HG02798 (cell line): ENCODE measurements around the gene CD5L.

Experiments used
- ATAC-seq: cut with Tn5 transposase; IDR thresholded peaks from one replicate; pipeline ENCODE4 v1.9.1; 2021; ENCODE audit warnings: mild to moderate bottlenecking; ENCODE audit not compliant: unreplicated experiment, poor library complexity

Gene CD5L

DNA sequence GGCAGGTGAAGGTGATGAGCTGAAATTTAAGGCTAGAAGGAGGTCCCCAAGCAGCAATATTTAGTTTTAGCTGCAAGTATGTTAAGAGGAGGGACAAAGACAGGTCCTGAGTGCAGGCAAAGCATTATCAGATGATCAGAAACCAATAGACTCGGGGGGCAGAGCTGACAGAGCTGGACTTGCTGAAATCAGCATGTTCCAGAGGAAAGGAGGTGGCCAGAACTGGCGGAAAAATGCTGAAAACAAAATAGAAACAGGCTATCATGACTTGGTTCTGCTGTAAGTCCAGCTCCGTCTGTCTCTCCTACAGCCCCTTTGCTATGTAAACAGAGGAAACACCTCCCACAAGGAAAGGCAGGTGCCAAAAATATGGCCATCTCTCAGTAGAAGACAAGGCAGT, at the start of gene CD5L:
CD5L (minus strand) TSS at position 101 of the 400 bp plus-strand sequence. CDS start 107 bp downstream, outside the sequence.
- ATAC-seq: no peak

DNA sequence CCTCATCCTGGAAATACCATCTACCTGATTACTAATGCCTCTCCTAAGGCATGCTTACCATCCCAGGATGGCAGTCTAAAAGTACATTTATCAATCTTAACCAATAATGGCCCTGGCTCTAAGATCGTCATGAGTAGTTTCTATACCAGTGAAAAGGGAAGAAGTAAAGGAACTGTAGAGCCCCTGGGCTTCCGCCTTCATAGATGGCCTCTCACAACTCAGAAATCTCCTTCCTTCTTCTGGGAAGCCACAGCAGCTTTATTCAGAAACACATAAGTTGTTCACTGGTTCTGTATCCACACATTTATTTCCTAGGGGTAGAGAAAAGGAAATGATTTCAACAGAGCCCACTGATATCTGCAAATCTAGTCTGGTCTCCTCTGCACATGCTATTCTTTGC, 41.0 kb upstream of the CD5L start:
- ATAC-seq: no peak

DNA sequence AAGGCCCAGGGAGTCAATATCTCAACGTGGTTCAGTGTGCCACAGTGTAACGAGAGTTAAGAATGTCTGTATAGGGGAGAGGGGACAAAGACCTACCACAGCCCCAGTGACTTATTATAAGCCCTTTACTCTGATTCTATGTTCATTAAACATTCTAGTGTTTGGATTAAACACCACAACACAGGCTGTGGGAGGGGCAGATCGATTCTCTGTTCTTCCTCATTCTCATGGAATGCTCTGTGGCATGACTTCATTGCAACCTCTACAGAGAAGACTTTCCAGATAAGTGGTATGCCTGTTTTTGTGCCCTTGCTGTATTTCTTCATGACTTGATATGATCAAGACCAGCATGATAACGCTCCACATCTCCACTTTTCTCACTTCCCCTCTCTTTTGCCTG, 39.0 kb upstream of the CD5L start:
- ATAC-seq: no peak

DNA sequence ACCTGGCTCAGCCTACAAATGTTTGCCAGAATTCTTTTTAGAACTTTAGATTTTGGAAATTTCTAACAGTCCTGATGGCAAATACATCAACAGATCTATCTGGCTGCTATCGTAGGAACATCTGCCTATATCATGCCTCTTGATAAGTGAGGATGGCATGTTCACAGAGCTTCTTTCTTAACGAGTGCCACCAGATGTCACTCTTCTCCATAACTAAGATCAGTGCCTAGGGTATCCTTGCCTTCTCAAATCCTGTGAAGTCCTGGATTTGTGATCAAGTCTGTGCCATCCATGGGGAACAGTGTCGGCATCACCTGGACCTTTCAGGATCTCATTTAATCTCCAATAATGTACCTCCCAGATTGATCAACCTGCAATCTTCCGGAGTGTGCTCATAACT, 36.5 kb upstream of the CD5L start:
- ATAC-seq: no peak

DNA sequence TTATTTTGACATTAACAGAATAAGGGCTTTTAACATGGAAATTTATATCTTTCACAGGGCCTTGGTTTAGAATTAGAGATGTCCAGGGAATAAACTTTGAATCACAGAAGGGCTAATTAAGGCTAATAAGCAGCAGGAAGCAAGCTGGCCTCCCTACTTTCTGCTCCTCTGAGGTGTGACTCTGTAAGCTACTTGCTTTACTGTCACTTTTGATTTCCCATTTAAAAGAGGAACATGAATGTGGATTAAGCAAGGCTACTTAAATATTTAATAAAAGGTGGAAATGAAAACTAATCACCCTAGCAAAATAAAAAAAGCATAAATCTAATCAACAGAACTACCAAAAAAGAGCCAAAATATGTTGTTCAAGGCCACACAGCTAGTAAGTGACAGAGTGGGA, 28.9 kb upstream of the CD5L start:
- no peak for ATAC-seq

DNA sequence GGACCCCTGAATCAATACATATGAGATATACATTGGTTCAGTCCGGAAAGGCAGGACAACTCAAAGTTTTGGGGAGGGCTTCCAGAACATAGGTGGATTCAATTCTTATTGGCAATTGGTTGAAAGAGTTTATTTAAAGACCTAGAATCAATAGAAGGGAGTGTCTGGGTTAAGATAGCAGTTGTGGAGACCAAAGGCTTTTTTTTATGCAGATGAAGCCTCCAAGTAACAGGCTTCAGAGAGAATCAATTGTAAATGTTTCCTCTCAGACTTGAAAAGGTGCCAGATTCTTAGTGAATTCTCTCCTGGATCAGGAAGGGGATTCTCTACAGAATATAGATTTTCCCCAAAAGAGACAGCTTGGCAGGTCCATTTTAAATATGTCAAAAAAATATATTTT, 27.0 kb upstream of the CD5L start:
- no peak for ATAC-seq

DNA sequence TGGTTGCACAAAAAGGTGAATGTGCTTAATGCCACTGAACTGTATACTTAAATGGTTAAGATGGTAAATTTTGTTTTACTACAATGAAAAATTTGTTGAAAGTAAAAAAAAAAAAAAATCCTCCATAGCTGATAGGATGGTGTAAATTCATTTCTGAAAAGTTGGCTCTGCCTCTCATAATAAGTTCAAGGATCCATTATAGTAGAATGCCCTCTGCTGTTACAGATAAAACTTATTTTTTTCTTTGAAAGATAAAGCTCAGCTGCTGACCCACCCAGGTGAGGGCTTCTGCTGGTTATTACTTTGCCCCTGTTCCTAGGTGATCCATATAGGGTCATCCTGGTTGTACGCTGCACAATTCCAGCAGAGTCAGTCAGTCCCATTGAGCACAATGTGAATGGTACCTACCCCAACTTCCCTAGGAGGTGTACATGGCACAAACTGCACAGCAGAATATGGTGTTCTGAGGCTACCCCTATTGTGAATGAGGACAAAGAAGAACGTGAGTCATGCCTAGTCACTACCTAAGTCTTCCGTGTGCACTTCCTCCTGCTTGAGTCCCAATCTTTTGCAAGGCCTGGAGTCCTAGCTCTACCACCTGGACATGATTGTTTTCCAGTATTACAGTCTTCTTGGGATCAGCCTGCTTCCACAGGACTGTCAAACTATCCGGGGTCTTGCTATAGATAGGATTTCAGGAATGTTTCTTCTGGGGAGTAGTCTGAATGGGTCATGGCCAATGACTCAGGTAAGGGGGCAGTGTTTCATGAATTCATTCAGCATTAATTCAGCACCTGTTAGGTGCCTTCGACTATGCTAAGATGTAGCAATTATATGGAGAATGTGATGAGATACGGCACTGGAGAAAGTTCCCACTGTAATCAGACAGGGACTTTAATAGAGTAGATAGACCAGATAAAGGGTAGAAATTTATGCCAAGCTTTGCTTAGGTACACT, 20.8 kb upstream of the CD5L start:
- no peak for ATAC-seq

DNA sequence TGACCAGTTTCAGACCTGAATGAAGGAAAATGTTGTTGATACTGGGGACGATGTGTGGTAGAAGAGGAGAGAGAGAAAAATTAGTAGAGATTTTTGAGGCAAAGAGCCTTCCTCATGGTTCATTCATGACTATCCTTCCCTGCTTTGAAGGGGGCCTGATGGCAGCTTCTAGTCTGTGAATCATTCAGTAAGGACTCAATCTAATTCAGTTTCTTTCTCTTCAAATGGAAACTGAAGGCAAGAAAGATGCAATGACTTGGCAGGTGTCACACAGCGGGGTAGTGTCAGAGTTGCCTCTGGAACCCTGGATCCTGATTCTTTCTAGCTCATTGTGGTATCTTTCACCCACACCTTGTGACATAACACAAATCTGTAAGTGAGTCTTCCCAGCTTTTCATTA, 14.9 kb upstream of the CD5L start:
- ATAC-seq: no peak

DNA sequence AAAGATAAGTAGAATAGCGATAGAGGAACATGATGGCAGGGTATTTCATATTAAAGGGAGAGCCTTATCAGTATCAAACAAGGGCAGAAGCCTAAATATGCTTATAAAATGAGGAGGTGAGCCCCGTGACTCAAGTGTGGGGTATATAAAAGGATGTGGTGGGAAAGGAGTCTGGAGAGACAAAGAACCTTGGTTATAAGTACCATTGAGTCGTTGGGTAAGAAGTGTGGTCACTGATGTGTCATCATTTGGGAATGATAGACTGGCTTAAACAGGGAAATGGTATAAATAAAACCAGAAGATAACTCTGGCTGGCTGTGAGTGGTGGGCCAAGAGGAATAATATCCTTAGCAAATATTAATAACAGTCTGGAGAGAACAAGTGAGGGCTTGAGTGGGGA, 10.9 kb upstream of the CD5L start:
- ATAC-seq: no peak

DNA sequence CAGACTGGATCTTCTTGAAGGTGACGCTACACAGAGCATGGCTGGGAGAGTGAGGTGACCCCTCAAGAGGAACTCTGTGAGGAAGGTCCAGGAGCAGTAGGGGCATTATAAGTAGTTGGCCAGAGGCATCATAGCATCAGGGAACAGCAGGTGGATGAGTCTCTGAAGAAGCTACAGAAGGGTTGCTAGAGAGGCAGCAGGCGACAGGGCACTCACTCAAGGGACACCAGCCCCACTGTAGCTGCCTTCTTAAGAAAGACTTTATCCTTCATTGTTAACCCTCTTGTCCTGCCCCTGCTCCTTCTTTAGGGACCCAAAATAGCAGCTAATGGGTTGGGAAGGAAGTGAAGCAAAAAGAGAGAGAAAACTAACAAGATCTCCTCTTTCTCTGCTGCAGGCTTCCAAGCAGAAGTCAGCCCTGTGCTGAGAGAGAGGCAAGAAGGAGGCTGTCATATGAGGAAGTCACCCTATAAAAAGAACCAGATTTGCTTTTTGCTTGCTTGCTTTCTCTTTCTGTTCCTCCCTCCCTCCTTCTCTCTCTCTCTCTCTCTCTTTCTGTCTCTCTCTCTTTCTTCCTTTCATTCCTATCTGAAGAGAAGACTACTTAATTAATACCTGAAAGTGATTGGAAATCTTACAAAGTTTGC, 7.7 kb upstream of the CD5L start:
- peak; percentile 48 for ATAC-seq

DNA sequence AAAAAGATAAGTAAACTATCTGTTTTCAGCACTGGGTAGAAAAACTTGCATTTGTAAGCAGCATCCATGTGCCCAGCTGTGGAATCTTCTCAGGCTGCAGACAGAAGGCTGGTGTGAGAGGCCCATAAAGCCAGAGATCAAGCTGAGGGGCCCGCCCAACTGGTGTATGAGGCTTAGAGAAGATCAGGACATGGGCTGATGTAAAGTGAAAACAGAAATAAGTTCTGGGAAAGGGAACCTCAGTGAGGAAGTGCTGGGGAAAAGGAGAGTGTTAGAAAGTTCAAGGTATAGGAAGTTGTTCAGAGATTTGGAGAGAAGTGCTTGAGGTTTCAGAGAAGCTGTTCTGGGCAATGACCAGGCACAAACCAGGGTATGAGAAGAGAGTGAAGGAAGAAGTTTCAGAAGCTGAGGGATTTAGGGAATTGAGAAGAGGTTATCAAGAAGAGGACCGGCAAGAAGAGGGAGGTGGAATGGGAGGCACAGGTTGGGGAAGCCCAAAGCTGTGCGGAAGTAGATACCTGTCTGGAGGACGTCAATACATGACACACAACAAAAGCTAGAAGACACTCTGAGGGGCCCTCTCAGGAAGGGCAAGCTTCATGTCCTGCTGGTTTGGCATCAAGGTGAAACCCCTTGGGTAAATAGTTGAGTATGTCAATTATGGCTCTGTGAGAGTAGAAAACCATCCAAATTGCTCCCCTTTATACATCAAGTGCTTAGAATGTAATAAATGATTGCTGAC, 2.7 kb upstream of the CD5L start:
- ATAC-seq: no peak

DNA sequence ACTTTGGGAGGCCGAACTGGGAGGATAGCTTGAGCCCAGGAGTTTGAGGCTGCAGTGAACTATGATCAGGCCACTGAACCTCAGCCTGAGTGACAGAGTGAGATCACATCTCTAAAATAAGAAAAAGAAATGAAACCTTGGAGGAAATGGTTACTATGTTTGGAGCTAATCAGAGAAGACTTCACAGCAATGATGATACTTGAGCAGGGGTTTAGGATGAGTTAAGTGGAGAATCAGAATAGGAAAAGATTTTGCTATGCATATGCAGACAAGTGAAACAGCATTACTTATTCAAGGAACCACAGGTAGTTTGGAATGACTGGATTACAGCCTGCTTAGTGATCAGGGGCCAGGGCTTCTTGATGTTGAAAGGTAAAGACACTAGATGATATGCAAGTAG, 1.3 kb upstream of the CD5L start:
- ATAC-seq: no peak

DNA sequence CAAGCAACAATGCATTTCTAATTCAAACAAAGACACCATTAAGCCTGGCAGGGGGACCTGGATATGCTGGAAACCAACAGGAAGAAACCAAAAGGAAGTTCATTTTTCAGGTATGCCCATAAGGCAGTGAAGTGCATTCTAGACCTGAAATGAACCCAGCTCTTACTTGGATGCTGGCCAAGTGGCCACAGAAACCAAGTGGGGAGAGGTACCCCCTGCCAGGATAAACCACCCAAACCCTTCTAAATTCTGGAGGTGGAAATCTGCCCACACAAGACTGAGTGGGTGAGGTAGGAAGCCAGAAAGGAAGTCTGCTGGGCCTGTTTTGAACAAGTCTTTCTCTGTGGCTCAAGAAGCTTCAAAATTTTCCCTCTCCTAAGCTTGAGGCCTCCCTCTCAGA, 2.6 kb downstream of the CD5L start:
- no peak for ATAC-seq

DNA sequence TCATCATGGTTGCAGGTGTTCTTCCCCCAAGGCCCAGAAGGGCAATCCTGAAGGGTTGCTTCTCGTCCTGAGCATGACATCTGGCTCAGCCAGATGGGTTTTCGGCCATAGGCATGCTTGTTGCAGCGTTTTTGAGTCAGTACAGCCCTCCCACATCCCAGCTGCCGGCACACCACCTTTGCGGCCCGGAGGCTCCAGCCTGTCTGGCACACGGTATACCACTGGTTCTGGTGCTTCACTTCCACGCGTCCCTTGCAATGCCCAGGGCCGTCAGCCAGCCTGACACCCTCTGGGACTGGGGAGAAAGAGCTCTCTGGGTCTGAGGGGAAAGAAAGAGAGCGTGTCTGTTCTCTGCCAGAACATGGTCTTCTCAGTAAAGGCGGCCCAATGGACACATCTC, 7.2 kb downstream of the CD5L start:
- ATAC-seq: no peak

DNA sequence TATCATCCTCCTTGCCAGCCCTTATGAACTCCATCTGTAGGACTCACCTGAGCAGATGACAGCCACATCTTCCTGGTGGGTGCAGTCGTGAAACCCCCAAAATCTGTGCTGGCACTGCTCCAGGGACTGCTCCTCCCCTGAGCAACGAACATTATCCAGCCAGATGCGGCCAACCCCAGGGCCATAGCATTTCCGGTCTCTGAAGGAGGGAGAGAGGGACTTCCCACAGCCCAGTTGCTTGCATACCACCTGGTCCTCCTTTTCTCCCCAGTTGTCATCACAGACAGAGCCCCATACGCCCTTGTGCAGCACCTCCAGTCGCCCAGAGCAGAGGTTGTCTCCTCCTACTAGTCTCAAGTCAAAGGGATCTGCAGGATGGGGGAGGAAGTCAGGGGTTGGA, 8.5 kb downstream of the CD5L start:
- no peak for ATAC-seq

DNA sequence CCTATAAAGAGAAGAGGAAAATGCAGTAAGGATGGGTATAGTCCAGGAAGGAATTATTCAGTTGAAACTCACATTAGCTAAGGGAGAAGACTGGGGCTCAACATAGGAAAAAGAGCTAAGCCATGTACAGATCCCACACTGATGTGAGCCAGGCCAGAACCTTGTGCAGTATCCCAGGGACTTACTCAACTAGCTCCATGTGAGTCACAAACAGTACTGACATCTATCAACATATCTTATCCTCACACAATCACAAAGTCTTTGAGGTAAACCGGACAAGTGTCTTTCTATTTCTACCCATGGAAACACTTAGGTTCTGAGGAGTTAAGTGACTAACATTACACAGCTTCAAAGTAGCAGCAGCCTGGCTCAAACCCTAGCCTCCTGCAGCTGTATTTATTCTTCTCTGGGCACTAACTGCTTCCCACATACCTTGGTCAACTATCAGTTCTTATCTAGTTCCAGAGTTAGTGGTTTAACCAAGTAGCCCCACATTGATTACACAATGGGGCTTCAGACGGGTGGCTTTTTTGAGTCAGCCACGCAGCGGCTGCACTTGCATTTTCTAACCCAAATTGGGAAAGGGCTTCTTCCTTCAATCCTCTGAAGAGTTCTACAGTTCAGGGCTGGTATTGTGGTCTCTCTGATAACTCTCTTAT, 9.5 kb downstream of the CD5L start:
- ATAC-seq: no peak

DNA sequence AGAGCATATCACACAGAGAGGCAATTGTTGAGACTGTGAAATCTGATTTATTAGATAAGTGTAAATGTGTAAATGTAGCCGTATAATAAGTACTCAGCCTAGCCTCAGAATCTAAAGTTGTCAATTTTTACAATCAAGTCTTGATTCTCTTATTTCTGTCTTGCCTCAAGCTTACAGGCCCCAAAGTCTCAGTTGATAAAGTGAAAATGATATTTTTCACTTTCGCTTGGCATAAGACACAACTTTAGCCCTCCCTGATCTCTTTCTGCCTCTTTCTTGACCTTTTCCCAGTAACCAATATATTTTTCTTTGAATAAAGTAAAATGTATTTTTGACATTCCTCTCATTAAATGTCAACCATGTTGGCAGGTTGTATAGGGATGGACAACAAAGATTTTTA, 10.7 kb downstream of the CD5L start:
- ATAC-seq: no peak

DNA sequence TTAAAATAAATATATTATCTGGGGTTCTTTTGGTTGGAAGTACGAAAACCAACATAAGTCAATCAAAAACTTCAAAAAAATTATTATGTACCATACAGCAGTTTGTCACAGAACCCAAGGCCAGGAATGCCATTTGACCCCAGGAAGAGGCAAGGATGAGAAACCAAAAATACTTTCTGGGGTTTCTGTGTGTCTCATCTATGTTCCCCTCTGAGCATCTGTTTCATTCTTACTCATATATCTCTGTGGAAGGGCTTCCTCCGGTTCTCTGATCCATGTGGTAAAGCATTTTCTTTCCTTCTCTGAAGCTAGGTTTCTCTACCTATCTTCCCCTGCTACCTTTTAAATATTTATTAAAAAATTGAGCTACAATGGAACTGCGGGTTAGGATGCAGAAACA, 11.9 kb downstream of the CD5L start:
- ATAC-seq: no peak

DNA sequence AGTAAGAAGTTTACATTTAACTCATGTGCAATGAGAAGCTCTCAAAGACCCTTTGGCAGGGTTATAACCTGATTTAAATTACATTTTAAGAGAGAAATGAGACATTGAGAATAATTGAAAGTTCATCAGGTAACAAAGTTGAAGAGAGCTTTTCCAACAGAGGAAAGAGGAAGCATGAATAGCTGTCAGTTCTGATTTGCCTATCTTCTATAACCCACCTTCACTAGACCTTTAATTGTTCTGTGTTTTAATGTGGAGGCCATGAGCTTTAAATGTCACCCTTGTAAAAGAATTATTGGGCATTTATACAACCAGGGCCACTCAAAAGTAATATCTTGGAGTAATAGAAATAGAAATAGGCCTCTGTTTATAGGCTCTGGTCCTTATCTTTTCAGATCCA, 12.4 kb downstream of the CD5L start:
- ATAC-seq: no peak

DNA sequence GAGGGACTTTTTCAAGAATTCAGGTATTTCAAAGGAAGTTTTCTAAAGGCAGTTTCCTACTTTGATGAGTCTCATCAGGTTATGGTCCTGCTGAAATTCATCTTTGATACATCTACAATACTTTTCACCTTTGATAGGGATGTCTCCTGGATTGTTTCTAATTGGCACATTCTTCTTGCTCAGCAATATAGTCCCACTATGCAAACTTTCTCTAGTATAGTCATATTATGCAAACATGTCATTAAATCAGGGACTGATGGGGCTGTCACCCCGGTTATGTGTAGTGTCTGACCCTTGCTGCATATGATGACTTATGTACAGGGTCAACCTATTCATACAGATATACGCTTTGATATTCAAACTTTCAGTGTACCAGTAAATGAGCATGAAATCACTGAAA, 21.3 kb downstream of the CD5L start:
- no peak for ATAC-seq

DNA sequence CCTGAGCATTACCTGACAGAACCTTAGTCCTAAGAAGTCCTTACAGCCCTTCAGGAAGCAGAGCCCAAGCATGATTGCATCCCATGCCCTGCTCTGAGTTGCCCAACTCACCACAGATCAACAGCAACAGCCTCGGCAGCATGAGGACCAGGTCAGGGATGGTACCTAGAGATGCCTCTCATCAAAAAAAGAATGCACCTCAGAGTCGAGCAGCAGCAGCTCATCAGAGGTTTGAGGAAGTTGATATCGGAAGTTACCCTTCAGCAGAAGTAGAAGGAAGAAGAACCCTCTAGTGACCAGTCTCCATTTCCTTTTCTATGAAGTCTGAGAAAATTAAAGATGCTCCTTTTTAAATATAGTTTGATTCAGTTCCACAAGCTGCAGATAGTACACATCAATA, 21.7 kb downstream of the CD5L start, which contains the start of gene FCRL1:
FCRL1 (minus strand) TSS at position 225 of the 400 bp plus-strand sequence; CDS start at position 142, 83 bp downstream.
- ATAC-seq: no peak
